ENCODE measurements around the gene DCHS1. TPM values are rescaled to one million over a fixed set of nuclear protein-coding genes. Genes with fewer than 3 reads are reported as not detected.

DCHS1 gene
- total and polyA plus RNA-seq, 9 of the 15 experiments (the other 6 are each of a cell fraction or from before 2014, with no cell fraction given): 0.04 to 0.49 (median 0.14) TPM; not detected in 2

- TF ChIP-seq CGGBP1 (CRISPR knock-in tag; IDR thresholded peaks at IDR 0.05) (no peak), ZFP30 (CRISPR knock-in tag; IDR thresholded peaks at IDR 0.05; ENCODE audit: borderline replicate concordance) (no peak), SIRT6 (IDR thresholded peaks at IDR 0.05; ENCODE audit: low read depth, low read length) (no peak), PTBP1 (IDR thresholded peaks at IDR 0.05; ENCODE audit: low read depth, low read length) (no peak), LEF1 (IDR thresholded peaks at IDR 0.05) (peak; percentile 48; the same call in 1 of the 2 replicates), ZNF3 (CRISPR knock-in tag; IDR thresholded peaks at IDR 0.05) (no peak), ZZZ3 (IDR thresholded peaks at IDR 0.05) (no peak), ARNT (IDR thresholded peaks at IDR 0.05) (0 out of 4 replicates have a peak, but pooled peaks of 1 of the 2 experiments have one; percentile 25), MECOM (CRISPR knock-in tag; IDR thresholded peaks at IDR 0.05) (peak; percentile 74; the same call in 1 of the 2 replicates), HMGN3 (IDR thresholded peaks at IDR 0.05; ENCODE audit: borderline replicate concordance, extremely low read depth, insufficient read length, low read depth, low read length) (no peak), HES1 (IDR thresholded peaks at IDR 0.05; ENCODE audit: low read depth) (no peak), MCM3 (IDR thresholded peaks at IDR 0.05) (no peak), BMI1 (IDR thresholded peaks at IDR 0.05; ENCODE audit: low read length) (no peak), ZNF253 (CRISPR knock-in tag; conservative IDR thresholded peaks at IDR 0.05) (no peak), BRCA1 (IDR thresholded peaks at IDR 0.05) (no peak), BRCA1 (CRISPR knock-in tag; IDR thresholded peaks at IDR 0.05) (no peak), KLF10 (CRISPR knock-in tag; IDR thresholded peaks at IDR 0.05) (no peak), ZHX1 (conservative IDR thresholded peaks at IDR 0.05; ENCODE audit: low read length) (no peak)
- TF ChIP-seq, protein P1, sequence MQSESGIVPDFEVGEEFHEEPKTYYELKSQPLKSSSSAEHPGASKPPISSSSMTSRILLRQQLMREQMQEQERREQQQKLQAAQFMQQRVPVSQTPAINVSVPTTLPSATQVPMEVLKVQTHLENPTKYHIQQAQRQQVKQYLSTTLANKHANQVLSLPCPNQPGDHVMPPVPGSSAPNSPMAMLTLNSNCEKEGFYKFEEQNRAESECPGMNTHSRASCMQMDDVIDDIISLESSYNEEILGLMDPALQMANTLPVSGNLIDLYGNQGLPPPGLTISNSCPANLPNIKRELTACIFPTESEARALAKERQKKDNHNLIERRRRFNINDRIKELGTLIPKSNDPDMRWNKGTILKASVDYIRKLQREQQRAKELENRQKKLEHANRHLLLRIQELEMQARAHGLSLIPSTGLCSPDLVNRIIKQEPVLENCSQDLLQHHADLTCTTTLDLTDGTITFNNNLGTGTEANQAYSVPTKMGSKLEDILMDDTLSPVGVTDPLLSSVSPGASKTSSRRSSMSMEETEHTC (IDR thresholded peaks at IDR 0.05): no peak
- TF ChIP-seq, protein P2, sequence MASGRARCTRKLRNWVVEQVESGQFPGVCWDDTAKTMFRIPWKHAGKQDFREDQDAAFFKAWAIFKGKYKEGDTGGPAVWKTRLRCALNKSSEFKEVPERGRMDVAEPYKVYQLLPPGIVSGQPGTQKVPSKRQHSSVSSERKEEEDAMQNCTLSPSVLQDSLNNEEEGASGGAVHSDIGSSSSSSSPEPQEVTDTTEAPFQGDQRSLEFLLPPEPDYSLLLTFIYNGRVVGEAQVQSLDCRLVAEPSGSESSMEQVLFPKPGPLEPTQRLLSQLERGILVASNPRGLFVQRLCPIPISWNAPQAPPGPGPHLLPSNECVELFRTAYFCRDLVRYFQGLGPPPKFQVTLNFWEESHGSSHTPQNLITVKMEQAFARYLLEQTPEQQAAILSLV (tag; IDR thresholded peaks at IDR 0.05): no peak
- TF ChIP-seq, protein P3, sequence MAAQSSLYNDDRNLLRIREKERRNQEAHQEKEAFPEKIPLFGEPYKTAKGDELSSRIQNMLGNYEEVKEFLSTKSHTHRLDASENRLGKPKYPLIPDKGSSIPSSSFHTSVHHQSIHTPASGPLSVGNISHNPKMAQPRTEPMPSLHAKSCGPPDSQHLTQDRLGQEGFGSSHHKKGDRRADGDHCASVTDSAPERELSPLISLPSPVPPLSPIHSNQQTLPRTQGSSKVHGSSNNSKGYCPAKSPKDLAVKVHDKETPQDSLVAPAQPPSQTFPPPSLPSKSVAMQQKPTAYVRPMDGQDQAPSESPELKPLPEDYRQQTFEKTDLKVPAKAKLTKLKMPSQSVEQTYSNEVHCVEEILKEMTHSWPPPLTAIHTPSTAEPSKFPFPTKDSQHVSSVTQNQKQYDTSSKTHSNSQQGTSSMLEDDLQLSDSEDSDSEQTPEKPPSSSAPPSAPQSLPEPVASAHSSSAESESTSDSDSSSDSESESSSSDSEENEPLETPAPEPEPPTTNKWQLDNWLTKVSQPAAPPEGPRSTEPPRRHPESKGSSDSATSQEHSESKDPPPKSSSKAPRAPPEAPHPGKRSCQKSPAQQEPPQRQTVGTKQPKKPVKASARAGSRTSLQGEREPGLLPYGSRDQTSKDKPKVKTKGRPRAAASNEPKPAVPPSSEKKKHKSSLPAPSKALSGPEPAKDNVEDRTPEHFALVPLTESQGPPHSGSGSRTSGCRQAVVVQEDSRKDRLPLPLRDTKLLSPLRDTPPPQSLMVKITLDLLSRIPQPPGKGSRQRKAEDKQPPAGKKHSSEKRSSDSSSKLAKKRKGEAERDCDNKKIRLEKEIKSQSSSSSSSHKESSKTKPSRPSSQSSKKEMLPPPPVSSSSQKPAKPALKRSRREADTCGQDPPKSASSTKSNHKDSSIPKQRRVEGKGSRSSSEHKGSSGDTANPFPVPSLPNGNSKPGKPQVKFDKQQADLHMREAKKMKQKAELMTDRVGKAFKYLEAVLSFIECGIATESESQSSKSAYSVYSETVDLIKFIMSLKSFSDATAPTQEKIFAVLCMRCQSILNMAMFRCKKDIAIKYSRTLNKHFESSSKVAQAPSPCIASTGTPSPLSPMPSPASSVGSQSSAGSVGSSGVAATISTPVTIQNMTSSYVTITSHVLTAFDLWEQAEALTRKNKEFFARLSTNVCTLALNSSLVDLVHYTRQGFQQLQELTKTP (IDR thresholded peaks at IDR 0.05; ENCODE audit: low read depth in 1 of 2, partially characterized antibody in 2 of 2): peak in 1 of 2 experiments; percentile 40
Observed at GRCh38 chr11:6650980-6651379, 4.6 kb downstream of the DCHS1 start (continued).

Measured in K562 (cell line).